HG02981 (cell line): Measurements from ENCODE around the gene RFWD3.

ENCODE experiments used
- ATAC-seq: cut with Tn5 transposase; IDR thresholded peaks from one replicate; pipeline ENCODE4 v1.9.1; 2021; ENCODE audit warnings: mild to moderate bottlenecking, moderate library complexity; ENCODE audit not compliant: unreplicated experiment

RFWD3 gene

GRCh38 chr16:74623214-74623838 lies 43.4 kb downstream of the RFWD3 start:
- ATAC-seq: no peak

GRCh38 chr16:74622005-74622404 lies 44.7 kb downstream of the RFWD3 start:
- ATAC-seq: no peak

- no peak for ATAC-seq
These were observed 49.4 kb downstream of the RFWD3 start for GRCh38 chr16:74617206-74617788.

- ATAC-seq: no peak
These were observed 55.0 kb downstream of the RFWD3 start for GRCh38 chr16:74611721-74612120.

GRCh38 chr16:74608944-74609343 lies 57.7 kb downstream of the RFWD3 start:
- ATAC-seq: no peak

- ATAC-seq: no peak
These were observed 58.3 kb downstream of the RFWD3 start for GRCh38 chr16:74608381-74608780.

- ATAC-seq: no peak
These were observed 58.7 kb downstream of the RFWD3 start for GRCh38 chr16:74607962-74608356.

- ATAC-seq: peak; percentile 32
These were observed 59.2 kb downstream of the RFWD3 start for GRCh38 chr16:74607310-74607961.

- ATAC-seq: peak; percentile 95
These were observed 60.0 kb downstream of the RFWD3 start, which contains the start of gene GLG1 for GRCh38 chr16:74606521-74607309. TSS of gene GLG1 (minus strand) at chr16:74607114. CDS start at chr16:74607094, 20 bp downstream.

- no peak for ATAC-seq
These were observed 60.7 kb downstream of the RFWD3 start for GRCh38 chr16:74605746-74606520.

- ATAC-seq: no peak
These were observed 61.3 kb downstream of the RFWD3 start for GRCh38 chr16:74605332-74605731.

GRCh38 chr16:74603848-74604247 lies 62.8 kb downstream of the RFWD3 start:
- ATAC-seq: no peak

GRCh38 chr16:74601126-74601871 lies 65.4 kb downstream of the RFWD3 start:
- peak; percentile 81 for ATAC-seq

- ATAC-seq: no peak
These were observed 70.1 kb downstream of the RFWD3 start for GRCh38 chr16:74596586-74596985.

- no peak for ATAC-seq
These were observed 73.8 kb downstream of the RFWD3 start for GRCh38 chr16:74592847-74593246.

GRCh38 chr16:74591876-74592650 lies 74.6 kb downstream of the RFWD3 start:
- no peak for ATAC-seq

GRCh38 chr16:74586948-74587347 lies 79.7 kb downstream of the RFWD3 start:
- ATAC-seq: no peak

- ATAC-seq: no peak
These were observed 80.7 kb downstream of the RFWD3 start for GRCh38 chr16:74585846-74586443.
